ENCODE results near the gene PSMA4. TPM values are rescaled to one million over a fixed set of nuclear protein-coding genes. Genes with fewer than 3 reads are reported as not detected.
A peak's percentile ranks its signal among the peaks of the same experiment; 100 is the strongest.

The PSMA4 gene
- 100 to 1,000 TPM; 102 to 139 (median 138) TPM for total RNA-seq

DNA sequence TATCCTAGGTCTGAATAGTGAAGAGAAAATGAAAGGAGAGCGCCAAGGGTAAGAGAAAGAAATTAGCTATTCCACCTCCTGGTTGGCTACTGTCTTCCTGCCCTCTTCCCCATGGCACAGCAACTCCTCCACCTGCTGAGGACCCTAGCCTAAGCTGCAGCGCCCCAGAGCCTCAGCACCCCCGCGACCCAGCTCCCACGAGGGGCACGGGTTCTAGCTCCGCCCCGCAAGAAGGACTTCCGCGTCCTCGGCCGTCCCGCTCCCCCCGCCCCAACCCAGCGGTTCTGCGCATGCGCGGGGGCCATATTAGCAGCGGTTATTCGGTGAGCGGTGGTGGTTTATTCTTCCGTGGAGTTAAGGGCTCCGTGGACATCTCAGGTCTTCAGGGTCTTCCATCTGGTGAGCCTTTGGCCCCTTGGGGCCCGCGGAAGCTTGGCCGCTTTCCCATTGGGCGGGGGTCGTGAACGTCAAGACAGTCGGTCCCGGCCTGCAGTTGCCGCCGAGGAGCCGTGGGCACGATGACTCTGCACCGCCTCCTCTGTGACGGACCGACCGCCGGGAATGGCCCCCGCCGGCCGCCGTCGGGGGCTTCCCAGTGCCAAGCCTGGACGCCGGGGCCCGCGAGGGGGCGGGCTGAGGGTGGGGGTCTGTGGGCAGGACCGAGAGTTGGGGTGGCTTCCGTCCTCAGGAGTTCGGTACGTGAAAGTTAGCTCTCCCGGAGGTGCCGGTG is at the start of gene PSMA4:
TSS of gene PSMA4 (plus strand) at position 304 of the 730 bp plus-strand sequence. CDS start 1,484 bp downstream, outside the sequence.
- peak within 1 kb of the TSS; percentile 95 to 96 for H3K27ac ChIP-seq
- intact Hi-C loops (cut with DNase I; ENCODE audit: low total_unique reads) = no loop called here
- peak within 1 kb of the TSS; percentile 70 to 89 (median 85) for H3K4me3 ChIP-seq
- peak; percentile 86 to 92 for DNase-seq (ENCODE audit: low spot score in 2 of 2)
- TF ChIP-seq, protein P1, sequence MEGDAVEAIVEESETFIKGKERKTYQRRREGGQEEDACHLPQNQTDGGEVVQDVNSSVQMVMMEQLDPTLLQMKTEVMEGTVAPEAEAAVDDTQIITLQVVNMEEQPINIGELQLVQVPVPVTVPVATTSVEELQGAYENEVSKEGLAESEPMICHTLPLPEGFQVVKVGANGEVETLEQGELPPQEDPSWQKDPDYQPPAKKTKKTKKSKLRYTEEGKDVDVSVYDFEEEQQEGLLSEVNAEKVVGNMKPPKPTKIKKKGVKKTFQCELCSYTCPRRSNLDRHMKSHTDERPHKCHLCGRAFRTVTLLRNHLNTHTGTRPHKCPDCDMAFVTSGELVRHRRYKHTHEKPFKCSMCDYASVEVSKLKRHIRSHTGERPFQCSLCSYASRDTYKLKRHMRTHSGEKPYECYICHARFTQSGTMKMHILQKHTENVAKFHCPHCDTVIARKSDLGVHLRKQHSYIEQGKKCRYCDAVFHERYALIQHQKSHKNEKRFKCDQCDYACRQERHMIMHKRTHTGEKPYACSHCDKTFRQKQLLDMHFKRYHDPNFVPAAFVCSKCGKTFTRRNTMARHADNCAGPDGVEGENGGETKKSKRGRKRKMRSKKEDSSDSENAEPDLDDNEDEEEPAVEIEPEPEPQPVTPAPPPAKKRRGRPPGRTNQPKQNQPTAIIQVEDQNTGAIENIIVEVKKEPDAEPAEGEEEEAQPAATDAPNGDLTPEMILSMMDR (IDR thresholded peaks at IDR 0.05) = no peak
- TF ChIP-seq POLR2A (IDR thresholded peaks at IDR 0.05) (peak; percentile 82), POLR2AphosphoS5 (IDR thresholded peaks at IDR 0.05) (peak; percentile 76 to 91 (median 78))
- H3K27me3 ChIP-seq = no peaks in the 10 kb centered on the region
- H3K36me3 ChIP-seq = no peaks in the 10 kb centered on the region
- H3K4me1 ChIP-seq = peaks cover 0 to 6% of the 10 kb centered on the region in 2 donors
- no peaks in the 10 kb centered on the region for H3K9me3 ChIP-seq

DNA sequence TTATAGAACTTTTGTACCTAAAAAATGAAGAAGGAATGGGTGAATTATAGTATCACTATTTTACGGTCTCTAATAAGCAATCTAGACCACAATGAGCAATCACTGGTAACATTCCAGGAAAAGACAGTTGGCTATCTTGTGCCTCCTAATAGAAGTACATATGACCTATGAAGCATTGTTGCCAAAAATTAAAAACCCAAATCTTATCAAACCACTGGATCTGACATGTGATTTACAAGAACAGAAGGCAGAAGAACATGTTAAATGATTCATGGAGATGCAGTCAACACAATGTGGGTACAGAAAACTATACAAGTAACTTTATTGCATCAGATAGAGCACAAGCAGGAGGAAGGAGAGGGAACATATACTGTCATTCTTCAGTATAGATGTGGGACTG is 47.4 kb upstream of the PSMA4 start:
- no peaks in the 10 kb centered on the region for H3K4me1 ChIP-seq
- DNase-seq (ENCODE audit: low spot score in 2 of 2) = no peak
- no peaks in the 10 kb centered on the region for H3K27me3 ChIP-seq
- TF ChIP-seq, protein P1 (IDR thresholded peaks at IDR 0.05) = no peak
- no peak for TF ChIP-seq POLR2A (IDR thresholded peaks at IDR 0.05)
- no peak for TF ChIP-seq POLR2AphosphoS5 (IDR thresholded peaks at IDR 0.05)
- intact Hi-C loops (cut with DNase I; ENCODE audit: low total_unique reads) = no loop called here
- no peak overlapping the region for H3K27ac ChIP-seq
- H3K36me3 ChIP-seq = peaks cover 11% of the 10 kb centered on the region
- H3K9me3 ChIP-seq = no peaks in the 10 kb centered on the region
- no peak overlapping the region for H3K4me3 ChIP-seq

DNA sequence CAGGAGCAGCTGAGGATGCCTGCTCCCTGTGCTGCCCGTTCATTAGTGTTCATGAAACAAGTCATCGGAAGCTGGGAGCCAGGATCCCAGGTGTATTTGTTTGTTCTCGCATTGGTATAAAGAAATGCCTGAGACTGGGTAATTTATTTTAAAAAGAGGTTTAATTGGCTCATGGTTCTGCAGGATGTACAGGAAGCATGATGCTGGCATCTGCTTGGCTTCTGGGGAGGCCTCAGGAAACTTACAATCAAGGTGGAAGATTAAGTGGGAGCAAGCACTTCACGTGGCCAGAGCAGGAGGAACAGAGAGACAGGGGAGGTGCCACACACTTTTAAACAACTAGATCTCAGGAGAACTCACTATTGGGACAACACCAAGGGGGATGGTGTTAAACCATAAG is 38.4 kb upstream of the PSMA4 start:
- intact Hi-C loops (cut with DNase I; ENCODE audit: low total_unique reads) = no loop called here
- no peak for TF ChIP-seq POLR2A (IDR thresholded peaks at IDR 0.05)
- TF ChIP-seq, protein P1 (IDR thresholded peaks at IDR 0.05) = no peak
- TF ChIP-seq POLR2AphosphoS5 (IDR thresholded peaks at IDR 0.05) = no peak
- Histone ChIP-seq H3K36me3 (no peaks in the 10 kb centered on the region), H3K27me3 (no peaks in the 10 kb centered on the region), H3K27ac (no peak overlapping the region), H3K9me3 (no peaks in the 10 kb centered on the region), H3K4me1 (no peaks in the 10 kb centered on the region), H3K4me3 (no peak overlapping the region)
- DNase-seq (ENCODE audit: low spot score in 2 of 2) = no peak

DNA sequence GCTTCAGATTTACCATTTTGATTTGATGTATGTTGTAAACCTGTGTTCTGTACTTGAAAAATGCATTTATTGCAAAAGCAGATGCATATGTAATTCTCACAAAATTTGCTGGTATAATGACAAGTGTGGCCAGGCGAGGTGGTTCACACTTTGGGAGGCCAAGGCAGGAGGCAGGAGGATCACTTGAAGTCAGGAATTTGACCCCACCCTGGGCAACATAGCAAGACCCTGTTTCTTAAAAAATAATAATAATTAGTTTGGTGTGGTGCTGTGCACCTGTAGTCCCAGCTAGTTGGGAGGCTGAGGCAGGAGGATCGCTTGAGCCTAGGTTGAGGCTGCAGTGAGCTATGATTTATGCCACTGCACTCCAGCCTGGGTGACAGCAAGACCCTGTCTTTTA is 37.6 kb upstream of the PSMA4 start:
- intact Hi-C loops (cut with DNase I; ENCODE audit: low total_unique reads) = no loop called here
- no peak overlapping the region for H3K27ac ChIP-seq
- no peak for TF ChIP-seq POLR2AphosphoS5 (IDR thresholded peaks at IDR 0.05)
- TF ChIP-seq POLR2A (IDR thresholded peaks at IDR 0.05) = no peak
- TF ChIP-seq, protein P1 (IDR thresholded peaks at IDR 0.05) = no peak

More for the DNA sequence above, 37.6 kb upstream of the PSMA4 start:
- DNase-seq (ENCODE audit: low spot score in 2 of 2) = no peak
- no peaks in the 10 kb centered on the region for H3K36me3 ChIP-seq
- no peaks in the 10 kb centered on the region for H3K4me1 ChIP-seq
- H3K27me3 ChIP-seq = no peaks in the 10 kb centered on the region
- no peaks in the 10 kb centered on the region for H3K9me3 ChIP-seq
- H3K4me3 ChIP-seq = no peak overlapping the region
